A549 treated with dexamethasone at 1 μM for 4 hours (cell line): ENCODE measurements around the gene GIMAP1. TPM values are rescaled to one million over a fixed set of nuclear protein-coding genes. Genes with fewer than 3 reads are reported as not detected.

ENCODE experiments used
- total RNA-seq: library from RNA; stranded (reverse); fragments of 200-300 nt; extraction: Qiagen RNA extraction; gene quantifications from 5 replicates; pipeline ENCODE4 v1.2.3, GENCODE V29; 2022

The GIMAP1 gene
- total RNA-seq = not detected in 5 replicates

DNA sequence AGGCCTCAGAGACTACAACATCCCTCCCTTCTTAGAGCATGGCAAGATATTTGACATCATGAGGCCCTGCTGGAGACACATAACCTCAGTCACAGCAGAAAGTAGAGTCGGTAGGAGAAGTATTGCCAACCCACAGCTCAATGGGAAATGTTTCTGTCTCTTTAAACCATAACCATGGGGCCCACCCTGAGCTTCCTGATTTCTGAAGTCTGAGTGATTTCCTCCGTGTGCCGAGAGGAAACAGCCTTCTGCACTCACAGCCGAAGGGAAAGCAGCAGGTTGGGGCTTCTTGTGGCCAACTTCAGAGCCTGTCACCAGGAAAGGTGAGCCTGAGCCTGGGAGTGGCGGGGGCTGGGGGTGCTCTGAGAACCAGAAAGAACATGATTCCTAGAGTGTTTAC, at the start of gene GIMAP1:
TSS of gene GIMAP1 (plus strand) at position 246 of the 400 bp plus-strand sequence. CDS start 2,435 bp downstream, outside the sequence.

GRCh38 chr7:150685219-150686029, 31.0 kb upstream of the GIMAP1 start, which contains the start of gene GIMAP2:
GIMAP2 (plus strand) TSS chr7:150685706; CDS start chr7:150687060, 1,354 bp downstream.

DNA sequence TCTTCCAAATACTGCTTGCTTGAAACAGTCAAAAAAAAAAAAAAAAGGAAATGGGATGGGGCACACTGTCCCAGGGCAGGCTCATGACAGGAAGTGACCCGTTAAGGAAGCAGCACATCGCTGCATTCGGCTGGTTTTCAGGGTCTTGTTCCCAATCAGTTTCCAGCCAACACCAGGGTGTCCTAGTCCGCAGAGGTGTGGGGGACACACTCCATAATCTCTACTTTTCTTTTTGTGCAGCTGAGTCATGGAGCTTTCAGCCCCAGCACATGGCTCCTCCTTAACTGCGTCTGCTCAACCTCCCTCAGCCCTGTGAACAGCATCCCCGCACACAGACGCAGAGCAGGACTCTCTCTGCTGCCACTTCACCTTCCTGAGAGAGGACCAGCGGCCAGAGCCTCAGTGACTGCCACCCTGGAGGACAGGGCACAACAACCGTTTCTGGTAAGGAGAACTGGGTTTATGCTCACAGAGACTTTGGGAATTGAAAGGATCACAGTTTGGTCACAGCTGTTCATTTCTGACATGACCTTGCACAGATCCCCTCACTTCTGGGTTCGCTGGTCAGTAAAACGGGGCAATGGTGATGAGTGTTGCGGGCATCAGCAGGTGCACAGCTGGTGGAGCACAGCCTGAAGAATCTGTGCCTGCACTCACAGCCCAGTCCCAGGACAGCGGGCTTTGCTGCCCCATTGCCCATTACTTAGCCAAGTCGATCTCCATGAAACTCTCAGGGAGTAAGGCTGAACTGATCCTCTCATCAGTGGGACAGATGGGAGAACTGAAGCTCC, 21.0 kb downstream of the GIMAP1 start, which contains the start of gene GIMAP5:
TSS of gene GIMAP5 (plus strand) at position 154 of the 791 bp plus-strand sequence. CDS start 3,467 bp downstream, outside the sequence.

Other genes starting within 250 kb of the GIMAP1 start
- gene GIMAP7, start 201.7 kb upstream of the GIMAP1 start, total RNA-seq = not detected in 5 replicates
- gene GIMAP4, start 149.2 kb upstream of the GIMAP1 start, total RNA-seq = not detected in 5 replicates
- not detected in 5 replicates for gene GIMAP6, start 84.2 kb upstream of the GIMAP1 start, total RNA-seq
- gene GIMAP2, start 30.9 kb upstream of the GIMAP1 start, total RNA-seq = not detected in 5 replicates
- 0.09 TPM in 2 of 5 replicates, not detected in the others for gene GIMAP5, start 20.8 kb downstream of the GIMAP1 start, total RNA-seq
- gene TMEM176B, start 83.8 kb downstream of the GIMAP1 start, total RNA-seq = 0.12 to 0.22 TPM (median 0.14 TPM) in 3 of 5 replicates, not detected in the others
- 0.09 TPM in 1 of 5 replicates, not detected in the others for gene TMEM176A, start 84.2 kb downstream of the GIMAP1 start, total RNA-seq
- gene AOC1, start 135.9 kb downstream of the GIMAP1 start, total RNA-seq = 0.08 TPM in 1 of 5 replicates, not detected in the others